Brain microvascular endothelial cell (primary cell): Measurements from ENCODE around the gene STOX2.

Experiments
- DNase-seq: peaks from one replicate; pipeline ENCODE4 v3.0.0-alpha.2; 2020
- H3K27ac ChIP-seq: fragments of 250-450 bp; sonication (Bioruptor Pico); 2 replicates; pipeline ENCODE4 v1.5.1; 2020; ENCODE audit warnings: mild to moderate bottlenecking, moderate library complexity
- H3K27me3 ChIP-seq: fragments of 250-450 bp; sonication (Bioruptor Pico); replicated peaks from 2 replicates; pipeline ENCODE4 v1.5.1; 2020; ENCODE audit warnings: mild to moderate bottlenecking
- H3K36me3 ChIP-seq: fragments of 250-450 bp; sonication (Bioruptor Pico); replicated peaks from 2 replicates; pipeline ENCODE4 v1.5.1; 2020; ENCODE audit warnings: mild to moderate bottlenecking
- H3K4me3 ChIP-seq: 2 replicates; pipeline ENCODE4 v1.5.1; 2011; ENCODE audit warnings: low read depth, mild to moderate bottlenecking, control low read depth, low read length, moderate library complexity
- in situ Hi-C: cut with HindIII; loops from 2 replicates; pipeline ENCODE4 v1.10.0; 2017; ENCODE audit warnings: low sequenced_read_pairs, low pct_ligation_motif_present
- TF ChIP-seq, protein P1 (sequence below): IDR thresholded peaks from 2 replicates; pipeline ENCODE4 v1.5.1; 2011; ENCODE audit warnings: low read depth, mild to moderate bottlenecking, moderate library complexity, low read length, control low read depth, inconsistent platforms; ENCODE audit errors: missing control alignments

STOX2 gene

GRCh38 chr4:183920512-183920911, 15.4 kb downstream of the STOX2 start:
- no peaks in the 10 kb centered on the region for H3K27me3 ChIP-seq
- DNase-seq = no peak
- no peak overlapping the region for H3K27ac ChIP-seq
- no peaks in the 10 kb centered on the region for H3K36me3 ChIP-seq
- H3K4me3 ChIP-seq = no peak overlapping the region
- in situ Hi-C loops = no loop called here
- TF ChIP-seq, protein P1, sequence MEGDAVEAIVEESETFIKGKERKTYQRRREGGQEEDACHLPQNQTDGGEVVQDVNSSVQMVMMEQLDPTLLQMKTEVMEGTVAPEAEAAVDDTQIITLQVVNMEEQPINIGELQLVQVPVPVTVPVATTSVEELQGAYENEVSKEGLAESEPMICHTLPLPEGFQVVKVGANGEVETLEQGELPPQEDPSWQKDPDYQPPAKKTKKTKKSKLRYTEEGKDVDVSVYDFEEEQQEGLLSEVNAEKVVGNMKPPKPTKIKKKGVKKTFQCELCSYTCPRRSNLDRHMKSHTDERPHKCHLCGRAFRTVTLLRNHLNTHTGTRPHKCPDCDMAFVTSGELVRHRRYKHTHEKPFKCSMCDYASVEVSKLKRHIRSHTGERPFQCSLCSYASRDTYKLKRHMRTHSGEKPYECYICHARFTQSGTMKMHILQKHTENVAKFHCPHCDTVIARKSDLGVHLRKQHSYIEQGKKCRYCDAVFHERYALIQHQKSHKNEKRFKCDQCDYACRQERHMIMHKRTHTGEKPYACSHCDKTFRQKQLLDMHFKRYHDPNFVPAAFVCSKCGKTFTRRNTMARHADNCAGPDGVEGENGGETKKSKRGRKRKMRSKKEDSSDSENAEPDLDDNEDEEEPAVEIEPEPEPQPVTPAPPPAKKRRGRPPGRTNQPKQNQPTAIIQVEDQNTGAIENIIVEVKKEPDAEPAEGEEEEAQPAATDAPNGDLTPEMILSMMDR = no peak

GRCh38 chr4:183921335-183921734, 16.2 kb downstream of the STOX2 start:
- H3K36me3 ChIP-seq = no peaks in the 10 kb centered on the region
- H3K27me3 ChIP-seq = no peaks in the 10 kb centered on the region
- no peak for DNase-seq
- no peak overlapping the region for H3K27ac ChIP-seq
- in situ Hi-C loops = no loop called here
- TF ChIP-seq, protein P1 = no peak
- no peak overlapping the region for H3K4me3 ChIP-seq

DNA sequence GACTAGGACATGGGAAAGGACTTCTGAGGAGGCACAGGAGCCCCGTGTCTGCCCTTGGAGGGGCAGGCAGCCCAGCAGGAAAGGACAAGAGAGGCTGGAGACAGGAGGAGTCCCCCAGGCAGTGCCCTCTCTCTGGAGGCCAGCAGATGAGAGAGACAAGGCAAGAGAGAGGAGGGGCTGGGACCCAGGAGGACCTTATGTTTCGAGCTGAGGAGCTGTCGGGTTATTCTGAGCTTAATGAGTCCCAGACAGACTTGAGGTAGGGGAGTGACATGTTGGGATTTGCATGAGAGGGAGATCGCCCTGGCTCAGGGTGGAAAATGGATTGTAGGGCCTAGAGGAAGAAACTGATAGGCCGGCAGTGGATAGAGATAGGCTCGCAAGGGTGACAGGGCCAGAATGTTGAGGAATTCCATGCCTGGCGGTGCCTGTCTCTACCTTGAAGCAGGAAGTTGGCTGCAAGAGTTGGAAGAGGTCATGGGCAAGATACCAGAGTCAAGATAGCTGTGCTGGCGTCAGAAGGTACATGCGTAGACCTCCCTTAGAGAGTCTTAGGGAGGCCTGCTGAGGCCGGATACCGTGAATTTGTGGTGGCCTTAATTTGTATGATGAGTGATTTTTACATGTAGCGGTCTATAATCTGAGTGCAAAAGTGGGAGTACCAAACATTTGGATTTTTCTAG, 19.4 kb downstream of the STOX2 start:
- Histone ChIP-seq H3K36me3 (no peaks in the 10 kb centered on the region), H3K4me3 (no peak overlapping the region), H3K27ac (no peak overlapping the region), H3K27me3 (no peaks in the 10 kb centered on the region)
- in situ Hi-C loops = no loop called here
- no peak for DNase-seq
- TF ChIP-seq, protein P1 = no peak

GRCh38 chr4:183926950-183927349, 21.8 kb downstream of the STOX2 start:
- TF ChIP-seq, protein P1 = no peak
- in situ Hi-C loops = no loop called here

DNA sequence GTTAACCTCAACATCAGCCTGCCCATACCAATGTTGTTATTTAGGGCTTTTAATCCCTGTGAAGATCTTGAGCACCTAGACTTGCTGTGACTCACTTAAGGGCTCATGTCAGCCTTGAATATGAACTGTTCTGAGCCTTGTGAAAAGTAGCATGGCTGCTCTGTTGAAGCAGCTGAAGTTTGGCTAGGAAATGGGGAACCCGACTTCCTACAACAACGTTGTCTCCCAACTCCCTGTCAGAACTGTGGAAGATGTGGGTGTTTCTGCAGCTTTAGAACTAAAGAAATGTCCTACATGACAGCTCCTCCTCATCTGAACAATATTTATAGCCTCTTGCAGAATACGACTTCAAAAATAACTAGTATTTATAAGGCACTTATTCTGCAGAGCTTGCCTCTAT, 27.5 kb downstream of the STOX2 start:
- in situ Hi-C loops = no loop called here
- no peak overlapping the region for H3K4me3 ChIP-seq
- DNase-seq = no peak
- no peaks in the 10 kb centered on the region for H3K27me3 ChIP-seq
- no peak overlapping the region for H3K27ac ChIP-seq
- TF ChIP-seq, protein P1 = no peak
- no peaks in the 10 kb centered on the region for H3K36me3 ChIP-seq

More at GRCh38 chr4:183926950-183927349, 21.8 kb downstream of the STOX2 start:
- Histone ChIP-seq H3K27ac (no peak overlapping the region), H3K27me3 (no peaks in the 10 kb centered on the region), H3K36me3 (no peaks in the 10 kb centered on the region), H3K4me3 (no peak overlapping the region)
- DNase-seq = no peak

DNA sequence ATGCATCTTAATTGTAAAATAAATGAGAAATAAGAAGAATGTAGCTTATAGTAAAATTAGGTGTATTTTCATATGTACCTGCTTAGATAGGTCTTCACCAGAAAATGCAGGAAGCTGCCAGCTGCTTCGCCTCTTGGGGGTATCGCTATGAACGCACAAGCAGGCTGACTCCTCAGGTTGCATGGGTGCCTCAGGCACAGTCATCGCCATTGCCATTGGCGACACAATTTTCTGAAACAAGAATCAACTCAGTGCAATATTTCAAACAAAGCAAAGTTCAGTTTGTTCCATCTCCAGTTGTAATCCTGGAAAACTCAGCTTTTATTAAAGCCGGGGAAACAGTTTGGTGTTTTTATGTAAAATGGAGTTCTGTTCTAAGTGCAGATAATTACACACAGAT, 29.7 kb downstream of the STOX2 start:
- no peak overlapping the region for H3K27ac ChIP-seq
- H3K27me3 ChIP-seq = no peaks in the 10 kb centered on the region
- no peak for DNase-seq
- no peak overlapping the region for H3K4me3 ChIP-seq
- TF ChIP-seq, protein P1 = no peak
- H3K36me3 ChIP-seq = no peaks in the 10 kb centered on the region
- in situ Hi-C loops = no loop called here
